Activated CD4-positive, alpha-beta T cell treated with anti-CD3 and anti-CD28 coated beads for 4 hours (primary cell): ENCODE data around the gene RAPGEF5.

Experiments used
- DNase-seq, 2 donors: peaks; one replicate each; pipeline ENCODE4 v3.0.0-alpha.2; 2020

Gene RAPGEF5

GRCh38 chr7:22302951-22303423 is 54.0 kb downstream of the RAPGEF5 start:
- DNase-seq, result no peak

- no peak for DNase-seq
Observed at GRCh38 chr7:22302193-22302592, 54.8 kb downstream of the RAPGEF5 start.

- no peak for DNase-seq
Observed at GRCh38 chr7:22301790-22302189, 55.2 kb downstream of the RAPGEF5 start.

GRCh38 chr7:22300839-22301238 is 56.1 kb downstream of the RAPGEF5 start:
- no peak for DNase-seq

- DNase-seq, result no peak
Observed at GRCh38 chr7:22296916-22297315, 60.0 kb downstream of the RAPGEF5 start.

GRCh38 chr7:22296265-22296566 is 60.7 kb downstream of the RAPGEF5 start:
- DNase-seq, result no peak

GRCh38 chr7:22295402-22296264 is 61.3 kb downstream of the RAPGEF5 start:
- DNase-seq, result no peak

- no peak for DNase-seq
Observed at GRCh38 chr7:22292531-22292930, 64.4 kb downstream of the RAPGEF5 start.

GRCh38 chr7:22291977-22292376 is 65.0 kb downstream of the RAPGEF5 start:
- DNase-seq, result no peak

- DNase-seq, result no peak
Observed at GRCh38 chr7:22288202-22288601, 68.8 kb downstream of the RAPGEF5 start.

GRCh38 chr7:22287412-22287811 is 69.5 kb downstream of the RAPGEF5 start:
- DNase-seq, result no peak

GRCh38 chr7:22286436-22286835 is 70.5 kb downstream of the RAPGEF5 start:
- DNase-seq, result no peak

- no peak for DNase-seq
Observed at GRCh38 chr7:22281481-22281880, 75.5 kb downstream of the RAPGEF5 start.

- no peak for DNase-seq
Observed at GRCh38 chr7:22280031-22280430, 76.9 kb downstream of the RAPGEF5 start.

GRCh38 chr7:22278660-22279059 is 78.3 kb downstream of the RAPGEF5 start:
- DNase-seq, result no peak

- no peak for DNase-seq
Observed at GRCh38 chr7:22277375-22277774, 79.6 kb downstream of the RAPGEF5 start.

GRCh38 chr7:22275661-22276060 is 81.3 kb downstream of the RAPGEF5 start:
- no peak for DNase-seq

- no peak for DNase-seq
Observed at GRCh38 chr7:22271311-22271710, 85.6 kb downstream of the RAPGEF5 start.

- no peak for DNase-seq
Observed at GRCh38 chr7:22270371-22270770, 86.6 kb downstream of the RAPGEF5 start.

- no peak for DNase-seq
Observed at GRCh38 chr7:22269963-22270362, 87.0 kb downstream of the RAPGEF5 start.

- no peak for DNase-seq
Observed at GRCh38 chr7:22268884-22269421, 88.0 kb downstream of the RAPGEF5 start.

GRCh38 chr7:22267930-22268615 is 88.9 kb downstream of the RAPGEF5 start:
- no peak for DNase-seq

- no peak for DNase-seq
Observed at GRCh38 chr7:22262538-22262937, 94.4 kb downstream of the RAPGEF5 start.

GRCh38 chr7:22256541-22257096 is 100.3 kb downstream of the RAPGEF5 start:
- no peak for DNase-seq
